HG03108 (cell line): Measurements from ENCODE around the gene CCL16.
"Not testable (repeated sequence)": the region's sequence is repeated elsewhere in the genome, so short reads cannot be mapped to it uniquely, and the experiment has no call there.

Experiments
- ATAC-seq: cut with Tn5 transposase; IDR thresholded peaks from one replicate; pipeline ENCODE4 v1.9.1; 2021; ENCODE audit warnings: moderate library complexity; ENCODE audit not compliant: unreplicated experiment

Gene CCL16

GRCh38 chr17:35981246-35981645 lies at the start of gene CCL16:
TSS of gene CCL16 (minus strand) at chr17:35981497. CDS start at chr17:35981420, 77 bp downstream.
- no peak for ATAC-seq

- no peak for ATAC-seq
Observed at GRCh38 chr17:36030956-36031355, 49.7 kb upstream of the CCL16 start.

- no peak for ATAC-seq
Observed at GRCh38 chr17:36027761-36028160, 46.5 kb upstream of the CCL16 start.

GRCh38 chr17:36024106-36024869 lies 43.0 kb upstream of the CCL16 start:
- no peak for ATAC-seq

- ATAC-seq: no peak
Observed at GRCh38 chr17:36019423-36019822, 38.1 kb upstream of the CCL16 start.

- ATAC-seq: no peak
Observed at GRCh38 chr17:36017799-36018198, 36.5 kb upstream of the CCL16 start, which contains the start of gene CCL23. TSS of gene CCL23 (minus strand) at chr17:36017972. CDS start at chr17:36017897, 75 bp downstream.

- no peak for ATAC-seq
Observed at GRCh38 chr17:36016555-36016954, 35.3 kb upstream of the CCL16 start.

GRCh38 chr17:36015895-36016294 lies 34.6 kb upstream of the CCL16 start:
- ATAC-seq: not testable (repeated sequence)

- no peak for ATAC-seq
Observed at GRCh38 chr17:36014946-36015345, 33.6 kb upstream of the CCL16 start.

- ATAC-seq: no peak
Observed at GRCh38 chr17:36011201-36011600, 29.9 kb upstream of the CCL16 start.

GRCh38 chr17:36008998-36009665 lies 27.8 kb upstream of the CCL16 start:
- no peak for ATAC-seq

GRCh38 chr17:36004594-36005108 lies 23.4 kb upstream of the CCL16 start:
- no peak for ATAC-seq

- ATAC-seq: no peak
Observed at GRCh38 chr17:36002631-36003030, 21.3 kb upstream of the CCL16 start.

- no peak for ATAC-seq
Observed at GRCh38 chr17:36001862-36002603, 20.7 kb upstream of the CCL16 start.

GRCh38 chr17:36001110-36001771 lies 19.9 kb upstream of the CCL16 start, which contains the start of gene CCL15:
TSS of gene CCL15 (minus strand) at chr17:36001553. CDS start at chr17:36001492, 61 bp downstream.
- ATAC-seq: no peak

GRCh38 chr17:36000732-36001109 lies 19.4 kb upstream of the CCL16 start:
- no peak for ATAC-seq

GRCh38 chr17:35998756-35999155 lies 17.5 kb upstream of the CCL16 start:
- ATAC-seq: no peak

GRCh38 chr17:35998018-35998545 lies 16.8 kb upstream of the CCL16 start:
- no peak for ATAC-seq

- not testable (repeated sequence) for ATAC-seq
Observed at GRCh38 chr17:35995346-35995745, 14.0 kb upstream of the CCL16 start.

GRCh38 chr17:35991075-35991474 lies 9.8 kb upstream of the CCL16 start:
- ATAC-seq: no peak
